Right lobe of liver (tissue), 6 donors: ENCODE measurements around the gene TBXAS1. TPM values are rescaled to one million over a fixed set of nuclear protein-coding genes. Genes with fewer than 3 reads are reported as not detected.

ENCODE experiments used
- ATAC-seq, 4 donors: fragments of 200-7000 bp; cut with Tn5 transposase; one replicate each; pipeline ENCODE4 v1.9.1; 2020; ENCODE audit warnings: mild to moderate bottlenecking in 4 of 4, moderate library complexity in 4 of 4
- DNase-seq, 3 donors: peaks; one replicate each; pipeline ENCODE4 v3.0.0-alpha.2; 2020
- H3K27ac ChIP-seq, 3 donors: fragments of 200-600 bp; one replicate each; pipeline ENCODE4 v1.8.0; 2022
- H3K27me3 ChIP-seq, 2 donors: fragments of 200-600 bp; one replicate each; pipeline ENCODE4 v1.8.0; 2022
- H3K36me3 ChIP-seq, 4 donors: fragments of 200-600 bp; sonication (generic) in 1 of 4; one replicate each; pipeline versions ENCODE4 v1.5.1 to v1.8.0; 2017 to 2022; ENCODE audit warnings: control low read depth in 1 of 4
- H3K4me1 ChIP-seq, 4 donors: fragments of 200-600 bp; sonication (generic) in 1 of 4; one replicate each; pipeline versions ENCODE4 v1.5.1 to v1.8.0; 2017 to 2022; ENCODE audit warnings: control low read depth in 1 of 4
- H3K4me3 ChIP-seq, 3 donors: fragments of 200-600 bp; one replicate each; pipeline ENCODE4 v1.8.0; 2022
- H3K9me3 ChIP-seq, 4 donors: fragments of 200-600 bp; sonication (generic) in 1 of 4; one replicate each; pipeline versions ENCODE4 v1.5.1 to v1.8.0; 2017 to 2022; ENCODE audit warnings: control low read depth in 1 of 4
- CTCF ChIP-seq, 4 donors: fragments of 200-600 bp in 3 of 4; fragments of 450-650 bp in 1 of 4; IDR thresholded peaks; one replicate each; pipeline versions ENCODE4 v1.5.1 to v1.8.0; 2016 to 2022; ENCODE audit warnings: antibody characterized with exemption in 4 of 4, mild to moderate bottlenecking in 2 of 4
- POLR2A ChIP-seq: fragments of 450-650 bp; IDR thresholded peaks from one replicate; pipeline ENCODE4 v1.6.1; 2017; ENCODE audit warnings: antibody characterized with exemption, mild to moderate bottlenecking
- WGBS: methylation state at CpG from one replicate; pipeline ENCODE4 v1.1.6; 2018; ENCODE audit warnings: low coverage, low lambda C conversion rate; ENCODE audit not compliant: insufficient coverage; ENCODE audit errors: missing lambda C conversion rate; 5-methylcytosine and 5-hydroxymethylcytosine counted together
- intact Hi-C, 2 donors: fragments of 100-400 bp; cut with DNase I; formaldehyde crosslinking; loops; one replicate each; pipeline versions ENCODE4 v1.11.2 to v1.14.1; 2022
- total RNA-seq, 6 experiments: library from RNA; depleted of rRNA in 2 of 6; stranded (reverse); fragments of >200 nt in 2 of 6; fragmentation: NEBNext Ultra II Directional in 3 of 6; extraction: Animal tissue kit (Norgen Biotek cat#: 25700) in 3 of 6; gene quantifications; one replicate each; pipeline versions ENCODE4 v1.1.0 to v1.2.4, GENCODE V29; 2016 to 2023
- donor health status: DM: no; HTN: yes; CAD: no.
- donor health status: DM: no; HTN: no; CAD: no.
- donor health status: DM: no; HTN: no; CAD: no.
- donor health status: DM: no; HTN: yes; CAD: no.
- donor health status: DM: no; HTN: yes; CAD: no.

TBXAS1 gene
- total RNA-seq, 6 experiments from 2014 or later = 7.6 to 15.6 (median 12.2) TPM

GRCh38 chr7:139942636-139943035 is 113.6 kb downstream of the TBXAS1 start:
- no peak overlapping the region for H3K27ac ChIP-seq
- DNase-seq = no peak
- no peaks in the 10 kb centered on the region for H3K9me3 ChIP-seq
- no peaks in the 10 kb centered on the region for H3K4me1 ChIP-seq
- no peaks in the 10 kb centered on the region for H3K36me3 ChIP-seq
- WGBS = 73% methylated on average over 6 of the region's 6 CpGs
- no peaks in the 10 kb centered on the region for H3K27me3 ChIP-seq
- H3K4me3 ChIP-seq = no peak overlapping the region
- no peak for TF ChIP-seq CTCF (IDR thresholded peaks at IDR 0.05)
- no peak for TF ChIP-seq POLR2A
- no peak for ATAC-seq
- intact Hi-C loops = no loop called here

DNA sequence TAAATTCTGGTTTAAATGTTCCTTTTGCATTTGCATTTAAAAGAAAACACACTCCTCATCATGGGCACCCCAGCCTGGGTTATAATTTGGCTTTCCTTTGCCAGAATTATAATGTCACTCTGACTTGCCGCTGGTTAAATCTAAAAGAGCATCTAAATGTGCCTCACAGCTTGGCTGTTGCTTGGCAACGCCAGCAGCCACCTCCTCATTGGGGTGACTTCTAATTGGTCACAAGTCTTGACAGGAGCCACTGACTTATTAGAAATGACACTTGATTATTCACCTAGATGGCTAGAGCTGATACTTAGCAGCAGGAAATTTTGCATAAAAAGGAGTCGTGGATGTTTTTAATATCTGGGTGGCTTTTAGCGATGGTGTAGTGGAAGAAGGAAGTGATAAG is 114.3 kb downstream of the TBXAS1 start:
- no peak overlapping the region for H3K27ac ChIP-seq
- no peak overlapping the region for H3K4me3 ChIP-seq
- DNase-seq (no peak), ATAC-seq (no peak)
- 78% methylated on average over 4 of the region's 4 CpGs for WGBS
- H3K27me3 ChIP-seq = no peaks in the 10 kb centered on the region
- intact Hi-C loops = no loop called here
- H3K9me3 ChIP-seq = no peaks in the 10 kb centered on the region
- no peaks in the 10 kb centered on the region for H3K4me1 ChIP-seq
- no peaks in the 10 kb centered on the region for H3K36me3 ChIP-seq
- TF ChIP-seq POLR2A (no peak), CTCF (IDR thresholded peaks at IDR 0.05) (no peak)

GRCh38 chr7:139944248-139944647 is 115.2 kb downstream of the TBXAS1 start:
- WGBS = 90% methylated on average over 3 of the region's 3 CpGs
- no peak for TF ChIP-seq POLR2A
- TF ChIP-seq CTCF (IDR thresholded peaks at IDR 0.05) = no peak
- Histone ChIP-seq H3K27me3 (no peaks in the 10 kb centered on the region), H3K27ac (no peak overlapping the region), H3K4me3 (no peak overlapping the region), H3K4me1 (no peaks in the 10 kb centered on the region), H3K9me3 (no peaks in the 10 kb centered on the region), H3K36me3 (no peaks in the 10 kb centered on the region)
- ATAC-seq (no peak), DNase-seq (no peak)
- intact Hi-C loops = no loop called here

GRCh38 chr7:139946533-139946932 is 117.5 kb downstream of the TBXAS1 start:
- 21% methylated on average over 2 of the region's 2 CpGs for WGBS
- intact Hi-C loops = no loop called here
- no peak for ATAC-seq

DNA sequence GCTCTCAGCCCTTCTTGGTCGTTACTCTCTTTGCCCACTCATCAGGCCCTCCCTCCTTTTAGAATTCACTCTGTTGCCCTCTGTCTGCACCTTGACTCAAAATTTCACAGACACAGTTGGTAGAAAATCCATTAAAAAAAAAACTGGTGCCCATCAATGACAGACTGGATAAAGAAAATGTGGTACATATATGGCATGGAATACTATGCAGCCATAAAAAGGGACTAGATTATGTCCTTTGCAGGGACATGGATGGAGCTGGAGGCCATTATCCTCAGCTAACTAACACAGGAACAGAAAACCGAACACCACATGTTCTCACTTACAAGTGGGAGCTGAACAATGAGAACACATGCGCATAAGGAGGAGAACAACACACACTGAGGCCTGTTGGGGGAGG is 118.0 kb downstream of the TBXAS1 start:
- Histone ChIP-seq H3K27me3 (no peaks in the 10 kb centered on the region), H3K36me3 (no peaks in the 10 kb centered on the region), H3K9me3 (no peaks in the 10 kb centered on the region), H3K27ac (no peak overlapping the region), H3K4me3 (no peak overlapping the region), H3K4me1 (no peaks in the 10 kb centered on the region)
- DNase-seq = no peak
- intact Hi-C loops = no loop called here
- WGBS = 74% methylated on average over 3 of the region's 3 CpGs
- TF ChIP-seq CTCF (IDR thresholded peaks at IDR 0.05) (no peak), POLR2A (no peak)
- no peak for ATAC-seq

More at GRCh38 chr7:139946533-139946932, 117.5 kb downstream of the TBXAS1 start:
- Histone ChIP-seq H3K4me1 (no peaks in the 10 kb centered on the region), H3K27me3 (no peaks in the 10 kb centered on the region), H3K27ac (no peak overlapping the region), H3K4me3 (no peak overlapping the region), H3K36me3 (no peaks in the 10 kb centered on the region), H3K9me3 (no peaks in the 10 kb centered on the region)
- no peak for TF ChIP-seq POLR2A
- DNase-seq = no peak
